Stromal cell of bone marrow (primary cell): Measurements from ENCODE around the gene DRAXIN.

Experiments
- DNase-seq: peaks from one replicate; pipeline ENCODE4 v3.0.0-alpha.2; 2012; ENCODE audit warnings: low read depth

Gene DRAXIN

GRCh38 chr1:11654939-11655808 is 36.3 kb upstream of the DRAXIN start:
- no peak for DNase-seq

- DNase-seq = no peak
Measured at GRCh38 chr1:11657654-11658053, 33.9 kb upstream of the DRAXIN start.

GRCh38 chr1:11658542-11658941 is 33.0 kb upstream of the DRAXIN start:
- no peak for DNase-seq

GRCh38 chr1:11659748-11660147 is 31.8 kb upstream of the DRAXIN start:
- no peak for DNase-seq

- DNase-seq = no peak
Measured at GRCh38 chr1:11661103-11661502, 30.4 kb upstream of the DRAXIN start.

GRCh38 chr1:11664336-11665065 is 27.0 kb upstream of the DRAXIN start:
- DNase-seq = no peak

- DNase-seq = no peak
Measured at GRCh38 chr1:11668516-11668915, 23.0 kb upstream of the DRAXIN start.

GRCh38 chr1:11670747-11671146 is 20.8 kb upstream of the DRAXIN start:
- no peak for DNase-seq

- DNase-seq = no peak
Measured at GRCh38 chr1:11671205-11671543, 20.3 kb upstream of the DRAXIN start.

- DNase-seq = no peak
Measured at GRCh38 chr1:11671544-11672286, 19.8 kb upstream of the DRAXIN start.

- DNase-seq = no peak
Measured at GRCh38 chr1:11673089-11673769, 18.3 kb upstream of the DRAXIN start.

- DNase-seq = no peak
Measured at GRCh38 chr1:11674488-11674887, 17.0 kb upstream of the DRAXIN start.

- no peak for DNase-seq
Measured at GRCh38 chr1:11675325-11675724, 16.2 kb upstream of the DRAXIN start.

- no peak for DNase-seq
Measured at GRCh38 chr1:11676386-11677103, 15.0 kb upstream of the DRAXIN start.

GRCh38 chr1:11678442-11678841 is 13.1 kb upstream of the DRAXIN start:
- DNase-seq = no peak

GRCh38 chr1:11680270-11681070 is 11.0 kb upstream of the DRAXIN start:
- no peak for DNase-seq

- DNase-seq = peak; percentile 65
Measured at GRCh38 chr1:11681071-11681771, 10.3 kb upstream of the DRAXIN start, which contains the start of gene MAD2L2. MAD2L2 (minus strand) TSS chr1:11681148; CDS start chr1:11680601, 547 bp downstream.

- DNase-seq = no peak
Measured at GRCh38 chr1:11682287-11682771, 9.2 kb upstream of the DRAXIN start.

GRCh38 chr1:11682799-11683198 is 8.7 kb upstream of the DRAXIN start:
- DNase-seq = no peak

GRCh38 chr1:11684070-11684469 is 7.4 kb upstream of the DRAXIN start:
- no peak for DNase-seq
